Renal pelvis (tissue), 4 donors: Measurements from ENCODE around the gene EREG. TPM values are rescaled to one million over a fixed set of nuclear protein-coding genes. Genes with fewer than 3 reads are reported as not detected.
"Not testable (repeated sequence)": the region's sequence is repeated elsewhere in the genome, so short reads cannot be mapped to it uniquely, and the experiment has no call there.

Source experiments
- DNase-seq: peaks from one replicate; pipeline ENCODE4 v3.0.0-alpha.2; 2013
- polyA plus RNA-seq, 3 donors: library from polyadenylated mRNA; unstranded; fragments of 120-200 nt; gene quantifications; one replicate each; pipeline ENCODE4 v1.2.1, GENCODE V29; 2013; ENCODE audit not compliant: insufficient read length in 3 of 3

Gene EREG
- polyA plus RNA-seq, 3 donors: 0.07 to 0.25 (median 0.19) TPM

GRCh38 chr4:74340421-74340820 is 24.5 kb upstream of the EREG start:
- DNase-seq: not testable (repeated sequence)

- no peak for DNase-seq
Observed at GRCh38 chr4:74344031-74344430, 20.9 kb upstream of the EREG start.

- no peak for DNase-seq
Observed at GRCh38 chr4:74353858-74354257, 11.1 kb upstream of the EREG start.

- no peak for DNase-seq
Observed at GRCh38 chr4:74357965-74358364, 7.0 kb upstream of the EREG start.

GRCh38 chr4:74361671-74362070 is 3.3 kb upstream of the EREG start:
- DNase-seq: no peak

GRCh38 chr4:74362347-74362746 is 2.6 kb upstream of the EREG start:
- DNase-seq: no peak

- DNase-seq: no peak
Observed at GRCh38 chr4:74364256-74364651, 691 bp upstream of the EREG start.

- DNase-seq: no peak
Observed at GRCh38 chr4:74365761-74366160, 816 bp downstream of the EREG start.

GRCh38 chr4:74366367-74366911 is 1.5 kb downstream of the EREG start:
- DNase-seq: no peak

- no peak for DNase-seq
Observed at GRCh38 chr4:74367656-74368290, 2.8 kb downstream of the EREG start.

- no peak for DNase-seq
Observed at GRCh38 chr4:74368596-74368995, 3.7 kb downstream of the EREG start.

GRCh38 chr4:74369855-74370254 is 4.9 kb downstream of the EREG start:
- DNase-seq: no peak

GRCh38 chr4:74370912-74371311 is 6.0 kb downstream of the EREG start:
- no peak for DNase-seq

- DNase-seq: no peak
Observed at GRCh38 chr4:74374128-74374527, 9.2 kb downstream of the EREG start.

GRCh38 chr4:74374561-74375327 is 9.8 kb downstream of the EREG start:
- DNase-seq: no peak

- DNase-seq: no peak
Observed at GRCh38 chr4:74375824-74376426, 11.0 kb downstream of the EREG start.

GRCh38 chr4:74376888-74377483 is 12.0 kb downstream of the EREG start:
- no peak for DNase-seq

- DNase-seq: no peak
Observed at GRCh38 chr4:74377714-74378113, 12.8 kb downstream of the EREG start.

GRCh38 chr4:74378573-74378972 is 13.6 kb downstream of the EREG start:
- DNase-seq: no peak

- no peak for DNase-seq
Observed at GRCh38 chr4:74379912-74380311, 15.0 kb downstream of the EREG start.

GRCh38 chr4:74385386-74385785 is 20.4 kb downstream of the EREG start:
- no peak for DNase-seq

GRCh38 chr4:74386159-74386558 is 21.2 kb downstream of the EREG start:
- DNase-seq: no peak

- DNase-seq: no peak
Observed at GRCh38 chr4:74387790-74388189, 22.8 kb downstream of the EREG start.
